Glutamatergic neuron (in vitro differentiated cells): ENCODE measurements around the gene ELL2. TPM values are rescaled to one million over a fixed set of nuclear protein-coding genes. Genes with fewer than 3 reads are reported as not detected.

ENCODE experiments used
- DNase-seq: peaks from one replicate; pipeline ENCODE4 v3.0.0; 2022
- H3K27ac Mint-ChIP-seq: one replicate; pipeline ENCODE4 v1.8.0; 2020; ENCODE audit warnings: mild to moderate bottlenecking, mixed read lengths, inconsistent platforms; ENCODE audit not compliant: unreplicated experiment
- H3K27me3 Mint-ChIP-seq: one replicate; pipeline ENCODE4 v1.8.0; 2020; ENCODE audit warnings: mild to moderate bottlenecking, moderate library complexity, mixed read lengths, inconsistent platforms; ENCODE audit not compliant: unreplicated experiment
- H3K36me3 Mint-ChIP-seq: one replicate; pipeline ENCODE4 v1.8.0; 2020; ENCODE audit warnings: mild to moderate bottlenecking, mixed read lengths, inconsistent platforms; ENCODE audit not compliant: unreplicated experiment
- H3K4me1 Mint-ChIP-seq: one replicate; pipeline ENCODE4 v1.8.0; 2020; ENCODE audit warnings: mild to moderate bottlenecking, low read depth, mixed read lengths, inconsistent platforms; ENCODE audit not compliant: unreplicated experiment
- H3K4me3 Mint-ChIP-seq: one replicate; pipeline ENCODE4 v1.8.0; 2020; ENCODE audit warnings: mild to moderate bottlenecking, mixed read lengths, inconsistent platforms; ENCODE audit not compliant: unreplicated experiment
- H3K9me3 Mint-ChIP-seq: one replicate; pipeline ENCODE4 v1.8.0; 2020; ENCODE audit warnings: mild to moderate bottlenecking, moderate library complexity, mixed read lengths, inconsistent platforms; ENCODE audit not compliant: unreplicated experiment
- CTCF ChIP-seq: fragments of 200-600 bp; sonication (generic); IDR thresholded peaks from one replicate; pipeline ENCODE4 v1.5.0; 2021; ENCODE audit not compliant: partially characterized antibody, unreplicated experiment
- total RNA-seq: library from RNA; stranded (reverse); fragmentation: NEBNext Ultra II Directional; extraction: Animal tissue kit (Norgen Biotek cat#: 25700); gene quantifications from one replicate; pipeline ENCODE4 v1.2.1, GENCODE V29; 2021; ENCODE audit not compliant: unreplicated experiment

The ELL2 gene
- total RNA-seq, 1 donor from 2014 or later = 97.0 TPM

- Mint-ChIP-seq H3K9me3 (peaks cover 3% of the 10 kb centered on the region), H3K36me3 (peaks cover 10% of the 10 kb centered on the region), H3K4me1 (peaks cover 2% of the 10 kb centered on the region), H3K27me3 (peaks cover 3% of the 10 kb centered on the region), H3K27ac (no peak overlapping the region), H3K4me3 (no peak overlapping the region)
- DNase-seq = no peak
- no peak for TF ChIP-seq CTCF
Measured at GRCh38 chr5:95843733-95844223, 117.9 kb downstream of the ELL2 start.

- no peak for DNase-seq
- Mint-ChIP-seq H3K9me3 (peaks cover 3% of the 10 kb centered on the region), H3K27ac (no peak overlapping the region)
Measured at GRCh38 chr5:95842854-95843544, 118.7 kb downstream of the ELL2 start.

GRCh38 chr5:95841914-95842812 lies 119.5 kb downstream of the ELL2 start:
- peaks cover 2% of the 10 kb centered on the region for H3K4me1 Mint-ChIP-seq
- H3K9me3 Mint-ChIP-seq = peaks cover 3% of the 10 kb centered on the region
- no peak overlapping the region for H3K27ac Mint-ChIP-seq
- no peak overlapping the region for H3K4me3 Mint-ChIP-seq
- H3K27me3 Mint-ChIP-seq = peaks cover 3% of the 10 kb centered on the region
- no peak for DNase-seq
- peaks cover 10% of the 10 kb centered on the region for H3K36me3 Mint-ChIP-seq
- no peak for TF ChIP-seq CTCF

More at GRCh38 chr5:95842854-95843544, 118.7 kb downstream of the ELL2 start:
- H3K4me1 Mint-ChIP-seq = peaks cover 2% of the 10 kb centered on the region
- peaks cover 3% of the 10 kb centered on the region for H3K27me3 Mint-ChIP-seq
- H3K36me3 Mint-ChIP-seq = peaks cover 10% of the 10 kb centered on the region
- H3K4me3 Mint-ChIP-seq = no peak overlapping the region
- no peak for TF ChIP-seq CTCF

GRCh38 chr5:95840956-95841705 lies 120.5 kb downstream of the ELL2 start:
- DNase-seq = no peak
- peaks cover 10% of the 10 kb centered on the region for H3K36me3 Mint-ChIP-seq
- no peak overlapping the region for H3K4me3 Mint-ChIP-seq
- H3K4me1 Mint-ChIP-seq = no peaks in the 10 kb centered on the region
- H3K9me3 Mint-ChIP-seq = peaks cover 3% of the 10 kb centered on the region
- peaks cover 3% of the 10 kb centered on the region for H3K27me3 Mint-ChIP-seq
- no peak overlapping the region for H3K27ac Mint-ChIP-seq
- TF ChIP-seq CTCF = no peak
